Spinal cord (tissue), 10 donors: ENCODE results near the gene RAB20. TPM values are rescaled to one million over a fixed set of nuclear protein-coding genes. Genes with fewer than 3 reads are reported as not detected.

ENCODE experiments used
- DNase-seq, 6 donors: peaks; one replicate each; pipeline versions ENCODE4 v3.0.0 to v3.0.0-alpha.2; 2013 to 2015; ENCODE audit warnings: low spot score in 6 of 6, low read depth in 4 of 6
- H3K27ac ChIP-seq: one replicate; pipeline ENCODE4 v1.5.1; 2013; ENCODE audit warnings: low read depth, low read length, control low read depth
- H3K27me3 ChIP-seq: one replicate; pipeline ENCODE4 v1.6.1; 2013; ENCODE audit warnings: low read length; ENCODE audit not compliant: control insufficient read depth, insufficient read depth
- H3K36me3 ChIP-seq: one replicate; pipeline ENCODE4 v1.6.1; 2013; ENCODE audit warnings: low read length; ENCODE audit not compliant: control insufficient read depth, insufficient read depth
- H3K4me1 ChIP-seq: one replicate; pipeline ENCODE4 v1.6.1; 2013; ENCODE audit warnings: low read length; ENCODE audit not compliant: control insufficient read depth, insufficient read depth
- H3K4me3 ChIP-seq: one replicate; pipeline ENCODE4 v1.5.1; 2013; ENCODE audit warnings: low read depth, low read length, control low read depth
- H3K9me3 ChIP-seq: one replicate; pipeline ENCODE4 v1.6.1; 2013; ENCODE audit warnings: low read length; ENCODE audit not compliant: control insufficient read depth, insufficient read depth
- WGBS: methylation state at CpG from one replicate; pipeline ENCODE4 v1.1.5; 2013; ENCODE audit warnings: missing lambda C conversion rate; ENCODE audit not compliant: insufficient coverage; 5-methylcytosine and 5-hydroxymethylcytosine counted together
- polyA plus RNA-seq, 2 donors: library from polyadenylated mRNA; unstranded; fragments of 120-200 nt; gene quantifications; one replicate each; pipeline ENCODE4 v1.2.1, GENCODE V29; 2013; ENCODE audit not compliant: insufficient read length in 2 of 2
- total RNA-seq, 2 donors: library from RNA; depleted of rRNA in 1 of 2; stranded (reverse); fragments of 120-200 nt in 1 of 2; fragments of >200 nt in 1 of 2; gene quantifications; one replicate each; pipeline versions ENCODE4 v1.2.3 to v1.2.4, GENCODE V29; 2013 to 2014
- donor health status: healthy.

The RAB20 gene
- total and polyA plus RNA-seq, 4 donors = 2.6 to 8.3 (median 5.3) TPM

DNA sequence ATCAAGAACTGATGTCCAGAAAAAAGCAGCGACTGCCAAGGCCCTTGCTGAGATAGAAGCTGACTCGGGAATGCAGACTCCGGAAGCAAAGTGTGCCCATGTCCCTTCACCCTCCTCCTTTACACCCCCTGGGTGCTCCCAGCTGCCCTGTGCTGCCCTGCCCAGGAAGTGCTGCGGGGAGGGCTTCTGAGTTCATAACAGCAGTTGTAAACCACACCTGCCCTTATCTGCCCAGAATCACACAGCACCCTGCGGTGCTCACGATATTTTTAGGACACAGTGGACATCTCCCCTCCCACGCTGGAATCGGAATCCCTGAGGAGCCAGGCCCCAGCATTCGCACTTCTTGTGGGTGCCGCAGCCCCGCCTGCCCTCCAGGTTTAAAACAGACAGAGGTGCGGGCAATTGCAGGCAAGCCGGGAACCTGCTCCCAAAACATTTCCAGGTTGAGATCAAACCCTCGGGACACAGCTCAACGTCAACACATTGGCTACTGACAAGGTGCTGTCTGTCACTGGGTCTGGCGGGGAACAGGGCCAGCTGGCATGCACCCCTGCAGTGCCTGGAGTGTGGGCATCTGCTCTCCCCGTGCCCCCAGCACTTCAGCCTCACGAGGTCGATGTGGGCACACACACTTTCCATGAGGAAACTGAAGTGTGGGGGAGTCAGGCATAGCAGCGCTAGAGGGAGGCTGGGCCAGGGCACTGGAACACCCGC, 36.8 kb downstream of the RAB20 start:
- Histone ChIP-seq H3K36me3 (no peaks in the 10 kb centered on the region), H3K4me3 (no peak overlapping the region), H3K27me3 (no peaks in the 10 kb centered on the region), H3K9me3 (no peaks in the 10 kb centered on the region), H3K27ac (no peak overlapping the region), H3K4me1 (peaks cover 72% of the 10 kb centered on the region)
- peak in 1 of 6 donors; percentile 34 for DNase-seq
- WGBS = 71% methylated on average over 19 of the region's 21 CpGs

GRCh38 chr13:110523838-110524540, 37.5 kb downstream of the RAB20 start:
- Histone ChIP-seq H3K4me1 (peaks cover 65% of the 10 kb centered on the region), H3K9me3 (no peaks in the 10 kb centered on the region), H3K36me3 (no peaks in the 10 kb centered on the region), H3K27me3 (no peaks in the 10 kb centered on the region), H3K27ac (no peak overlapping the region), H3K4me3 (no peak overlapping the region)
- WGBS = 93% methylated on average over 10 of the region's 17 CpGs
- peak in 1 of 6 donors; percentile 53 for DNase-seq

DNA sequence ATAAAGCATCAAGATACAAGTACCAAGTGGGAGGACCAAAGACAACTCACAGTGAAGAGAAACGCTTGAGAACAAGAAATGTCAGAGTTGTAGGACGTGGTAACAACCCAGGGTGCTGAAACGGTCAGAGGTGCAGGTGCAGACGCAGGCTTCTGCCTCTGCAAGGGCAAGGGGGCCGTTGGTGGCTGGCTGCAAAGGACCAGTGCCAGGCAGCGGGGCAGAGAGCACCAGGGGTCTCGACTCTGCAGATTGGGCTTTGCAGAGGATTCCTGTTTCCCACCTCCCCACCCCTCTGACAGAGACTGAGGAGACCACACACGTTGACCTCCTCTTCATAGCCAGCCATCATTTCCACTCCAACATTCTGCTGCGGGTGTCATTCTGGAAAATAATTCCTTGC, 38.3 kb downstream of the RAB20 start:
- no peak for DNase-seq
- Histone ChIP-seq H3K36me3 (no peaks in the 10 kb centered on the region), H3K9me3 (no peaks in the 10 kb centered on the region), H3K4me1 (peaks cover 64% of the 10 kb centered on the region), H3K4me3 (no peak overlapping the region), H3K27ac (no peak overlapping the region), H3K27me3 (no peaks in the 10 kb centered on the region)
- 76% methylated on average over 9 of the region's 9 CpGs for WGBS

DNA sequence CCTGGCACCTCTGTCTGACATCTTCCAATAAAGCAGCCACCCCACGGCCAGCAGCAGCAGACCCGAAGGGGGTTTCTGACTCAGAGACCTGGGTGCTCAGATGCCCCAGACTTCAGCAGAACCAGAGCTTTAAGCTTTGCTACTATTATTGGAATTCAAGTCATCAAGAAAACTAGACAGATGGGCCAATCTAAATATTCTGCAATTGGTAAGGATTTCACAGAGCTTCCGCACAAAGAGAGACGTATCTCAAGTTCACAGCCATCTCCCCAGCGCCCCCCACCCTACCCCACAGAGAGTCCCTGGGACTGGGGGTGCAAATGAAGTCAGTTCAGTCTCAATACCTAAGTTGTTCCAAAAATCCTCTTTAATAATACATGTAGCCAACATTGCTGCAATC, 38.8 kb downstream of the RAB20 start:
- no peaks in the 10 kb centered on the region for H3K36me3 ChIP-seq
- H3K27ac ChIP-seq = no peak overlapping the region
- peaks cover 60% of the 10 kb centered on the region for H3K4me1 ChIP-seq
- peak in 1 of 6 donors; percentile 62 for DNase-seq
- no peak overlapping the region for H3K4me3 ChIP-seq
- WGBS = 63% methylated on average over 2 of the region's 5 CpGs
- no peaks in the 10 kb centered on the region for H3K9me3 ChIP-seq
- H3K27me3 ChIP-seq = no peaks in the 10 kb centered on the region

- WGBS = 98% methylated on average over 5 of the region's 7 CpGs
- no peaks in the 10 kb centered on the region for H3K27me3 ChIP-seq
Measured at GRCh38 chr13:110521946-110522345, 39.6 kb downstream of the RAB20 start.

DNA sequence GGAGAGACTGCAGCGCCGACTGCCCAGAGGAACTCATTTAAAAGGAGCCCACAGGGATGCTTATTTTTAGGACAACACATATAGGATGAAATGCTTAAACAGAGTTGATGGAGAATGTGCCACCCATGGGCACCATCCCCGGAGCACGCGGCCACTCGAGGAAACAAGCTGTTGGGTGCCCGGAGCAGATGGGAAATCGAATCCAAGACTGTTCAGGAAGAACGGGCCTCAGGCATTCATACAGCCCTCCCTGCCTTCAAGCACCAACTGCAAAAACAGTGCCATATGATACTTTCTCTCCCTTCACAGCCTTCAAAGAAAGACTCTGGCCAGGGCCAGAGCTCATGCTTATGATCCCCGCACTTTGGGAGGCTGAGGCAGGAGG, 40.2 kb downstream of the RAB20 start:
- H3K9me3 ChIP-seq = no peaks in the 10 kb centered on the region
- no peaks in the 10 kb centered on the region for H3K27me3 ChIP-seq
- H3K4me3 ChIP-seq = no peak overlapping the region
- WGBS = 26% methylated on average over 9 of the region's 10 CpGs
- H3K4me1 ChIP-seq = peaks cover 53% of the 10 kb centered on the region
- peak overlapping the region; percentile 27 for H3K27ac ChIP-seq
- DNase-seq = peak in 1 of 6 donors; percentile 84
- H3K36me3 ChIP-seq = no peaks in the 10 kb centered on the region

More at GRCh38 chr13:110521946-110522345, 39.6 kb downstream of the RAB20 start:
- no peak for DNase-seq
- Histone ChIP-seq H3K4me3 (no peak overlapping the region), H3K4me1 (peaks cover 53% of the 10 kb centered on the region), H3K27ac (no peak overlapping the region), H3K9me3 (no peaks in the 10 kb centered on the region), H3K36me3 (no peaks in the 10 kb centered on the region)

DNA sequence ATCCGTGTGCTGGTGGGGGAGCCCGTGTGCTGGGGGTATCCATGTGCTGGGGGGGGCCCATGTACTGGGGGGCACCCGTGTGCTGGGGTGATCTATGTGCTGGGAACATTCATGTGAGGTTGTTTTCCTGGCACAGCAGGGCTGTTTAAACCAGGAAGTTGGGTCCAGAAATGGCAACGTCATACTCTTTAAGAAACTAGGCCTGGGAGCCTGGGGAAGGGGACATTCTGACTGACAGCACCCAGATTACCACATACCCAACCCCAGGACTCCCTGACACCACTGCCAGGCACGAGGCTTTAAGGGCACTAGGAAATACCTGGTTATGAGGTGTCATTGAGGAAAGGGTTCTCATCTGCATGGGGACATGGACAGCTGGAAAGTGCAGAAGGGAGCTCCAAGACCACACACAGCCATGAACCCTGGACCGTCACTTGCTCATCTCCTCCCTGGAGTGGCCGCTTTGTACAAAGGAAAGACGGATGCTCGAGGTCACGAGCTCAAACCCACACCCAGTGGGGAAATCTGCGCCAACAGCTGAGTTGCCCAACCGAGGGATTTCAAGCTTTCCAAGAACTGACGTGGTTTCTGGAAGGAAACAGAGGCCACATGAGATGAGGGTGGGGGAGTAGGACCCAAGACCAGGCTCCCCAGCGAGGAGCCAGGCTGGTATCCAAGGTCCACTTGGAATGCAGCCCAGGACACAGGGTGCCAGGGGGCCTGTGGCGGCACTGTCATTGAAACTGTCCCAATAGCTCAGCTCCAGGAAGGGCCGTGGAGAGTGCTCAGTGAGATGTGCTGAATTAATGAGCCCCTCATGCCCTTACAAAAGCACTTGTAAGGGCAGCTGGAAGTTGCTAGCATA, 40.9 kb downstream of the RAB20 start:
- H3K27ac ChIP-seq = peak overlapping the region; percentile 27

DNA sequence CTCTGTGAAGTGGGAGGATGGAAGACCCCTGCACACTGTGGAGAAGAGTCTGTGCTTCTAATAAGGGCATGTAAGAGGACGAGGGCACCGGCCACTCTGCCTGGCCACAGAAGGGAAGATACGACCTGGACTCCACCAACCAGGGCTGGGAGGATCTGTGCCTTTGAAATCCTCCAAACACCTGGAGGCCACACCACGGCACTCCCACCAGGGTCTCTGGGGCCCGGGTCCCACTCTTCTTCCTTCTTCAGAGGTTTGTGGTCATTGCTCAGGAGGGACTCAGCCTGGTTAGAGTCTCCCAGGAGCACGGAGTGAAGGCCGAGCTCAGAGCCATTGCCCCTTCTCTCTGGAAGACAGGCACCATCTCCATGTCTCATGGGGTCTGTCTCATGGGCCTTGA, 42.0 kb downstream of the RAB20 start:
- H3K27ac ChIP-seq = no peak overlapping the region
- no peak overlapping the region for H3K4me3 ChIP-seq
- WGBS = 95% methylated on average over 7 of the region's 7 CpGs
- no peaks in the 10 kb centered on the region for H3K9me3 ChIP-seq
- peaks cover 36% of the 10 kb centered on the region for H3K4me1 ChIP-seq
- H3K27me3 ChIP-seq = no peaks in the 10 kb centered on the region
- no peaks in the 10 kb centered on the region for H3K36me3 ChIP-seq
- no peak for DNase-seq

More for the DNA sequence above, 40.9 kb downstream of the RAB20 start:
- H3K4me3 ChIP-seq = no peak overlapping the region
- peak in 5 of 6 donors; percentile 51 to 90 (median 71) for DNase-seq
- no peaks in the 10 kb centered on the region for H3K36me3 ChIP-seq
- WGBS = 49% methylated on average over 9 of the region's 16 CpGs
- H3K4me1 ChIP-seq = peaks cover 48% of the 10 kb centered on the region
- no peaks in the 10 kb centered on the region for H3K27me3 ChIP-seq
- no peaks in the 10 kb centered on the region for H3K9me3 ChIP-seq

GRCh38 chr13:110519046-110519445, 42.5 kb downstream of the RAB20 start:
- Histone ChIP-seq H3K4me1 (peaks cover 32% of the 10 kb centered on the region), H3K9me3 (no peaks in the 10 kb centered on the region), H3K27me3 (no peaks in the 10 kb centered on the region), H3K4me3 (no peak overlapping the region), H3K36me3 (no peaks in the 10 kb centered on the region), H3K27ac (no peak overlapping the region)
- DNase-seq = no peak
- WGBS = 77% methylated on average over 15 of the region's 16 CpGs
